NCI-H345 treated with DMSO at 0.1 percent for 48 hours (cell line): ENCODE results near the gene EFL1.
"Not testable (repeated sequence)": the region's sequence is repeated elsewhere in the genome, so short reads cannot be mapped to it uniquely, and the experiment has no call there.

Experiments
- DNase-seq: peaks from one replicate; lab custom pipeline; 2025; ENCODE audit not compliant: unreplicated experiment; lab: John Stamatoyannopoulos, UW

The EFL1 gene

GRCh38 chr15:82262422-82263026 lies at the start of gene EFL1, which contains the start of gene SAXO2:
Gene EFL1, minus strand, starts transcription at chr15:82262734. Its CDS starts 956 bp downstream, at chr15:82261778.
Gene SAXO2, plus strand, starts transcription at chr15:82262818. Its CDS starts 62 bp downstream, at chr15:82262880.
- DNase-seq, result peak; percentile 49

DNA sequence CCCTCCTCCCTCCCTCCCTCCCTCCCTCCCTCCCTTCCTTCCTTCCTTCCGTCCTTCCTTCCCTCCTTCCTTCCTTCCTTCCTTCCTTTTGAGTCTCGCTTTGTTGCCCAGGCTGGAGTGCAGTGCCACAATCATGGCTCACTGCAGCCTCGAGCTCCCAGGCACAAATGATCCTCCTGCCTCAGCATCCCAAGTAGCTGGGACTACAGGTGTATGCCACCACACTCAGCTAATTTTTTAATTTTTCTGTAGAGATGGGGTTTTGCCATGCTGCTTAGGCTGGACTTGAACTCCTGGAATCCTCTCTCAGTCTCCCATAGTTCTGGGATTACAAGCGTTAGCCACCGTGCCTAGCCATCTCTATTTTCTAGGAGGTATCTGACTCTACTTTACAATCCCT lies 48.8 kb upstream of the EFL1 start:
- not testable (repeated sequence) for DNase-seq

- no peak for DNase-seq
These were observed 47.3 kb upstream of the EFL1 start for GRCh38 chr15:82309802-82310201.

GRCh38 chr15:82307714-82308081 lies 45.2 kb upstream of the EFL1 start:
- no peak for DNase-seq

- no peak for DNase-seq
These were observed 44.5 kb upstream of the EFL1 start for GRCh38 chr15:82306791-82307713.

DNA sequence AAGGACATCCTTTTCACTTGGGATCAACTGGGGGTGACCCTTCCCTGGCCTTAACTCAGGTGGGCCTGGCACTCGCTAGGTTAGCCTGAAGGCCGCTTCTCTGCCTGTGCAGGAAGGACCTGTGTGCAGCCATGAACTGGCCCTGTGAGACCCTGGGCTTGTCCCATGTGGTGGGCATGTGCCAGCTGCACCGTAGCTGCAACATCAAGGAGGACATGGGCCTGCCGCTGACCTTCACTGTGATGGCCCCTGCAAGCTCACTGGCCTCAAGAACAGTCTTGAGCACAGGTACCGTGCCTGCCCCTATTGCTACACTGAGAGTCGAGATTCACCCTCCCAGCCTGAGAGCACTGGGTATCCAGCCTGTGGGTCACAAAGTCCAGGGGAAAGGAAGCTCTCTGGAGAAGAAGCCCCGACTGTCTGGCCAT lies 43.1 kb upstream of the EFL1 start:
- DNase-seq, result no peak

DNA sequence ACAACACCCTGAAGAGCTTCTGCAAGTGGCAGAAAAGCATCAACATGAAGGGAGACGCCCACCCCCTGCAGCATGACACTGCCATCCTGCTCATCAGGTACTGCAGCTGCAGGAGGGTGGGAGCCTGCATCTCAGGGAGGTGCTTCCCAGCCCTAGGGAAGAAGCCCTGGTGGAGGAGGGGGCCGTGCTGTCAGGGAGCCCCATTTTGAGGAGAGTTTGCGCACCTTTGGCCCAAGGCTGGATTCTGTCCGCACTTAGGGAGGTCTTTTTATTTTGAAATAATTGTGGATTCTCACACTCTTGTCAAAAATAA lies 42.2 kb upstream of the EFL1 start:
- DNase-seq, result no peak

- DNase-seq, result no peak
These were observed 41.6 kb upstream of the EFL1 start for GRCh38 chr15:82303956-82304777.

- no peak for DNase-seq
These were observed 38.9 kb upstream of the EFL1 start for GRCh38 chr15:82301296-82302016.

DNA sequence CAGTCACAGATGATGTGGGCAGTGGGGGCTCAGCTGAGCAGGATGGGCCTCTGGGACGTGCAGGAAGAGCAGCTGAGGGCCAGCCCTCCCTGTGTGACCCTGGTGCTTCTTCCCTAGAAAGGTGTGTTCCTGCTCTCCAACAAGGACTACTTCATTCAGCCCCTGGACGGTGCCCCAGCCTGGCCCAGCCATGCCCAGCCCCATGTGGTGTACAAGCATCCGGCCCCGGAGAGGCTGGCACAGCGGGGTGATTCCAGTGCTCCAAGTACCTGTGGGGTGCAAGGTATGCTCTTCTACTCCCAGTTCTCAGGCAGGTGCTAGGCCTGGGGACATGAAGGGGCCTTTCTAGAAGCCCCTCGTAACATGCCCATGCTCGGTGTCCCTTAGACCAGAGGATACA lies 38.3 kb upstream of the EFL1 start:
- DNase-seq, result no peak

GRCh38 chr15:82300326-82300725 lies 37.8 kb upstream of the EFL1 start:
- DNase-seq, result not testable (repeated sequence)

DNA sequence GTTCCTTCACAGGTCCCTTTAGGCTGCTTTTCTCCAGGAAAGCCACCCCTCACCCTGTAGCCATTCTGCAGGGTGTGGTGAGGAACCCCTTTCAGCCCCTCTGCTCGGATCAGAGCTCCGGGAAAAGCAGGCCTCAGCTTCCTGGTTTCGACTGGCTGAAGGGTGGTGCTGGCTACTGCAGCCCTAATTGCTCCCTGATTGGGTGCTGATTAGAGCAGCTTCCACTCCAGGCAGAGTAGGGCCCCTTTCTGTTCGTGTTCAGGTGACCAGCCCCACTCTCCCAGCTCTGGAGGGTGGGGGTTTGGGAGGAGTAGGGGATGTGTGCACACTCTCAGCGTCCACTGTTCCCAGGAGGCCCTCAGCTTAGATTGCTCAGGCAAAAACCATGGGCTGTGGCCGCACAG lies 37.0 kb upstream of the EFL1 start:
- DNase-seq, result not testable (repeated sequence)

DNA sequence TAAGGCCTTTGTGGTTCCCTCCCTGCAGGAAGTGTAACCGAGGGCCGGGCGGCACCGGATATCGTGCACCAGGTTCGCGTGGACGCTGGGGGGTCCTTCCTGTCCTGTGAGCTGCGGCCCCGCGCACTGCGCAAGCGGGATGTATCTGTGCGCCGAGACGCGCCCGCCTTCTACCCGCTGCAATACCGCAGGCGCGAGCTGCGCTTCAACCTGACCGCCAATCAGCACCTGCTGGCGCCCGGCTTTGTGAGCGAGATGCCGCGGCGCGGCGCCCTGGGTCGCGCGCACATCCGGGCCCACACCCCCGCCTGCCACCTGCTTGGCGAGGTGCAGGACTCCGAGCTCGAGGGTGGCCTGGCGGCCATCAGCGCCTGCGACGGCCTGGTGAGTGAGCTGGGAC lies 36.0 kb upstream of the EFL1 start:
- DNase-seq, result no peak

GRCh38 chr15:82298032-82298431 lies 35.5 kb upstream of the EFL1 start:
- DNase-seq, result no peak

- no peak for DNase-seq
These were observed 35.0 kb upstream of the EFL1 start for GRCh38 chr15:82297546-82297945.

DNA sequence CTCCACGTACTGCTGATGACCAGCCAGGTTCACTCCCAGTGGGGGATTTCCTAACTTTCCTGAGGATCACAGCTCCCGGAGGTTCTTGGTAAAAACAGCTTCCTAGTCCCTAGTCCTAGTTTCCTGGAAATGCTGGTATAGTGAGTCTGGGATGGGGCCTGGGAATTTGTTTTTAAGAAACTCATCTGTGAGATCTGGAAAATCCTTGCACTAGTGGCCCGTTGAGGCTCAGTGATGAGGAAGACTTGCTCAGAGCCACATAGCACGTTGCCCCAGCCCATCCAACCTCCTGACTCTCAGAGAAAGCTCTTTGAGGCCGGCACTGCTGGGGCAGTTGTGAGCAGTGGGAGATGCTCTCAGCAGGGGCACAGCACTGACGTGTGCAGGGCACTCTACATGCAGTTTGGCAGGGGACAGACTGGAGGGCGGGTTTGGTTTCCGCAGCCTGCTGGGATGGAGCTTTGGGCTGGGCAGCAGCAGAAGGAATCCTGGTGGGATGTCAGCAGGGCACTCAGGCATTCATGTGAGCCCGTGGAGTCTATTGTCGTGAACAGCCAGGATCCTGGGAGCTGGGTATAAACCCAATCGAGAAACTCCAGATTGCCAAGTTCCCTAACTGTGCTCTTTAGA lies 31.6 kb upstream of the EFL1 start:
- peak; percentile 6 for DNase-seq

- no peak for DNase-seq
These were observed 29.7 kb upstream of the EFL1 start for GRCh38 chr15:82292271-82292670.

GRCh38 chr15:82288202-82288601 lies 25.7 kb upstream of the EFL1 start:
- not testable (repeated sequence) for DNase-seq

- not testable (repeated sequence) for DNase-seq
These were observed 23.9 kb upstream of the EFL1 start for GRCh38 chr15:82286475-82286874.

DNA sequence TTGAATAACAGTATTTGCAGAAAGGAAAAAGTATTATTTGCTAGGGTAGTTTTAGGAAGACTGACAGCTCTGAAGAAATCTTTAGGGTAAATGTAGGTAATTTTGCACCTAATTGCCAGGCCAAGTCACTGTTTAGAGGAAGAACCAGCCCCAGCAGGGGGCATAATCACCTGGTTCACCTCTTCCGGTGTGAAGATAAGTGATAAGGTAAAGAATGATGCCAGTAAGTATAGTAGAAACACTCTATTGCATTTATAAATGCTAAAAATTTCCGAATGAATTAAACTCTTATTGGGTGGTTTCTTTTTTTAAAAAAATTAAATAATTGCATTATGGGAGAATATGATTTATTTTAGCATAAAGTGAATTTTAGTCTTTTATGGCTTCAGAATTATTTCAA lies 21.8 kb upstream of the EFL1 start:
- DNase-seq, result not testable (repeated sequence)
